ENCODE data around the gene CNTN4.
"Not testable (repeated sequence)": the region's sequence is repeated elsewhere in the genome, so short reads cannot be mapped to it uniquely, and the experiment has no call there.

The CNTN4 gene

DNA sequence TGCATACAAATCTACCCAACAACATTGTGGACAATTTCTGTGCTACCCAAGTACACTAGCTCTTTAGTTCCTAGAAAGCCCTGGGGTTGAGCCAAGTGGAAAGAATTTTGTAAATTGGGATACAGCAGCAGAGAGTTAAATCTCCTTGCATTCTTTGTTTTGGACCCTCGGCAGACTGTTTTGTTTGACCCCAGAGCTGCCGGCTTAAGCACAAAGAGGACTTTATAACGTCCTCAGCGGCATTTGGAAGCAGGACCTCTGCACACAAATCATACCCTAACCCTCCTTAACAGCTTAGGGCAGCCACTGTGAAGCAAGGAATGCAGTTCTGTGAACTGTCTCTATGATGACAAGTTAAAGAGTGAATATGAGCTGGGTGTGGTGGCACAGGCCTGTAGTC, 415.3 kb downstream of the CNTN4 start:
- DNase-seq (ENCODE audit: low read depth in 3 of 3): no peak

- DNase-seq (ENCODE audit: low read depth in 3 of 3): no peak
Observed at GRCh38 chr3:2516762-2517441, 418.2 kb downstream of the CNTN4 start.

DNA sequence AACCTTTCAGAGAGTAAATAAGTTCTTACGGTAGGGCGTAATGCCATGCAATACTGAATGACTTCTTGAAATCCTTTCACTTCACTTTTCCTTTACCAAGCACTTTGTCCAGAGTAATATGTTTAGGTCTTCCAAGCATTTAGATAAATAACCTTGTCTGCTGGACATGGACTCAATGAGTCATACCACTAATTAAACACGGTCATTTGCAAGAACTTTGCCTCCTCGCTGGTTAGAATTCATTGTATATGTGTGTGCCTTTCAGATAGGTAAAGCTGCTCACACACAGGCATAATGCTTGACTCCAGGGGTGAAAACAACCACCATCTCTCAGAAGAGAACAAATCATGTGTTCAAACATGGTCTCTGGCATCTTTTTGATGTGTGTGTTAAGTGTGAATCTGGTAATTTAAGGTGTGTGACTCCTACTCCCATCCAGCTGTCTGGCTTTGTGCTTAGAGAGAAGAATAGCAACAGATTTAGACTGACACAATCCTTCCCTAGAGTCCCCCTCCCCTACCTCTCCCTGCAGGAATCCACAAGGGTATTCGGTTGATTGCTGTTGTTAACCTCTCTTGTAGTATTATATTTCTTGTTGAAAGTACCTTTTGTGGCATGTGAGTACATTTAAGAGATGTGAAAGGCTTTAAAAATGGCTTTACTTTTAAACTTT, 419.0 kb downstream of the CNTN4 start:
- no peak for DNase-seq (ENCODE audit: low read depth in 3 of 3)

- DNase-seq (ENCODE audit: low read depth in 3 of 3): no peak
Observed at GRCh38 chr3:2523281-2523836, 424.7 kb downstream of the CNTN4 start.

GRCh38 chr3:2525968-2526367, 427.3 kb downstream of the CNTN4 start:
- no peak for DNase-seq (ENCODE audit: low read depth in 3 of 3)

GRCh38 chr3:2526926-2527325, 428.3 kb downstream of the CNTN4 start:
- no peak for DNase-seq (ENCODE audit: low read depth in 3 of 3)

DNA sequence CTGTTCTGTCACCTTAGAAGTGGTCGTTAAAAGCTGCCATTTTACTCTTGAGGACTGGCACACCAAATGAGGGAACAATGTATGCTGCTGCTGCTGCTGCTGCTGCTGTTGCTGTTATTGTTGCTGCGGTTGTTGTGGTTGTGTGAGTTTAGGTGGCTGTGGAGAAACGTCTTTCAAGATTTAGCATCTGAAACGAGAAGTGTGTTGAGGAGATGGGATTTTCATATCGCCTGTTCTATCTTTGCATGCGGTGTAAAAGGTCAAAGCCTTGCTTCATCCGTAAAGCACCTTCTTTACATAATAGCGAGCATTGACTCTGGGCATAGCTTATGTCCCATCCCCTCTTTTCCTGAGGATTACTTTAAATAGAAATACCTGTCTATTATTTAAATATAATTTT, 428.7 kb downstream of the CNTN4 start:
- DNase-seq (ENCODE audit: low read depth in 3 of 3): not testable (repeated sequence)

DNA sequence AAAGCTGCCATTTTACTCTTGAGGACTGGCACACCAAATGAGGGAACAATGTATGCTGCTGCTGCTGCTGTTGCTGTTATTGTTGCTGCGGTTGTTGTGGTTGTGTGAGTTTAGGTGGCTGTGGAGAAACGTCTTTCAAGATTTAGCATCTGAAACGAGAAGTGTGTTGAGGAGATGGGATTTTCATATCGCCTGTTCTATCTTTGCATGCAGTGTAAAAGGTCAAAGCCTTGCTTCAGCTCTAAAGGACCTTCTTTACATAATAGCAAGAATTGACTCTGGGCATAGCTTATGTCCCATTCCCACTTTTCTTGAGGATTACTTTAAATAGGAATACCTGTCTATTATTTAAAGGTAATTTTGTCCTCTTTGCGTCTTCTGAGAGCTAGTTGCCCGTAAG, 436.1 kb downstream of the CNTN4 start:
- not testable (repeated sequence) for DNase-seq (ENCODE audit: low read depth in 3 of 3)

DNA sequence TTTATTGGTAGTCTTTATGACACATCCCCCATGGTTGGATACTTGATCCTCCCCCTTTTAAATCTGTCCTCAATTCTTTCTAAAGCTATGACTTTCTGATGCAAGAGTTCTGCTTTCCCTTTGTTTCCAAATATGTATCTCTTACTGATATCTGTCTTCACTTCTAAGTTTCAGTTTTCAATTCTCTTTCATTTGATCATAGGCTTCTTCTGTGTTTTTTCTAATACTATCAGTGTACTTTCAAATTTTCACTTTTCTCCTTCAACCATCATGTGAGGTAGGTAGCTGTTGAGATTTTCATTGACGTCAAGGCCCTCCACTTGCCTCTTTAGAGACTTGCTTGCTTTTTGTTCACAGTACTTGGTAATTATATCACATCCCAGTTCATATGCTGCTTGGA, 436.5 kb downstream of the CNTN4 start:
- no peak for DNase-seq (ENCODE audit: low read depth in 3 of 3)

DNA sequence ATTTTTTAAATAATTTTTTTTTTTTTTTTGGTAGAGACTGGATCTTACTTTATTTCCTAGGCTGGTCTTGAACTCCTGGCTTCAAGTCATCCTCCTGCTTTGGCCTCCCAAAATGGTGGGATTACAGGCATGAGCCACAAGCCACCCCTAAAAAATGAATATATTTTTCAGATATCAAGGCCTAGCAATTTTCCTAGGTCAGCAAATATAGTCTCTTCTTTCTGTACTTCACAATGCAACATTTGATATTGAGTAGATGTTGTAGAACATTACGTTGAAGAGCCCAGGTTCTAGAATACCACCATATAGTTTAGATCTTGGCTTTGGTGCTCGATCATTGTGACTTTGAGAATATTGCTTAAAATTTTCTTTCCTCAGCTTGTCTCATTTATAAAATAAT, 437.9 kb downstream of the CNTN4 start:
- DNase-seq (ENCODE audit: low read depth in 3 of 3): no peak

- no peak for DNase-seq (ENCODE audit: low read depth in 3 of 3)
Observed at GRCh38 chr3:2540115-2540514, 441.4 kb downstream of the CNTN4 start.

DNA sequence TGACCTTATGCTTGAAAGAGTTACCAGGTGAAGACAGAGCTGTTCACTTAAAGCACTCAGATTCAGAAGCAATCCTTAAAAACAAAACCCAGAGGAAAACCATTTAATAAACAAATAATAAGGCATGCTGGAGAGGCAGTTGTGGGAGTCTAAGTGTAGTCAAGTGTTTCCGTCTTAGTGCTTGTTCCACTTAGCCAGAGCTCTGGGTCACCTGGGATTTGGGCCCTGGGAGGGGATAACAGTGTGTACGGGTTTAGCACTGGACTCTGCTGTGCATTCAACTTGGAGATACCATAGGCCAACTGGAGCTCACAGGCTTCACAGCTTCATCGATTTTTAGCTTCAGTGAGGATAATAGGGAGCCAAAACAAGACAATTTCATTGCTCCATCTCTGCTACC, 444.6 kb downstream of the CNTN4 start:
- DNase-seq (ENCODE audit: low read depth in 3 of 3): no peak

- DNase-seq (ENCODE audit: low read depth in 3 of 3): no peak
Observed at GRCh38 chr3:2544212-2544611, 445.5 kb downstream of the CNTN4 start.

GRCh38 chr3:2544718-2545117, 446.1 kb downstream of the CNTN4 start:
- DNase-seq (ENCODE audit: low read depth in 3 of 3): no peak

- DNase-seq (ENCODE audit: low read depth in 3 of 3): no peak
Observed at GRCh38 chr3:2547049-2547448, 448.4 kb downstream of the CNTN4 start.

GRCh38 chr3:2554656-2555055, 456.0 kb downstream of the CNTN4 start:
- no peak for DNase-seq (ENCODE audit: low read depth in 3 of 3)

DNA sequence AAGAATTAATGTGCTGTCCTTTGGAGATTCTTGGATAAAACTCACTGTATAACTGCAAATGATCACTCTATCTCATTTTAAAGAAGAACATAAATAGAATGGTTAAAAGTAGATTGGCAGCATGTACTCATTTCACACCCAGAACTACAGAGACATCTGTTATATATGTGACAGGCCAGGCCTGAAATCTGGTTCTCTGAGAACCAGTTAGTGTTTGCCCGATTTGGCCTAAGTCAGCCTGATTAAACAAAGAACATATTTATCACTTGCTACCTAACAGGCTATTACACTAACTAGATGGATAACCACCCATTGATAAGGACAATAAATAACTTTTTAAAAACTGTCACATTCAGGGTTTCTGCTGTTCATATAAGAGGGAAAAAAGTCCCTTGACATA, 460.1 kb downstream of the CNTN4 start:
- no peak for DNase-seq (ENCODE audit: low read depth in 3 of 3)

GRCh38 chr3:2567451-2567850, 468.8 kb downstream of the CNTN4 start:
- no peak for DNase-seq (ENCODE audit: low read depth in 3 of 3)

DNA sequence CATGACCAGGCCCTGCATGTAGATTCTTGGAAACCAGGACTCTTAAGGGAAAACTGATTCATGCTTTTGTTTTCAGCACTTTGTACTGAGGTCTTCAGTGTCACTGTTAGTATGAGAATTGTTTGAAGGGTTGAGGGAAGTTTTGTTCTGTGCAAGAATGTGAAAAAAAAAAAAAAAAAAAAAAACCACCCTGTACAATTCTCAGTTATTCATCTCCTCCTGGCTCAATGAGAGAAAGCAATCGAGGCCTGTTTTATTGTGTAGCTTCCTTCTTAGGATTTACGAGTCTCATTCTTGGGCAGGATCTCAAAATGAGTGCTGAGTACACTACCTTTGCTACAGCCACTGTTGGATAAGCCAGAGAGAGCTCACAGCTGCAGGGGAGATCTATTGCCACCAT, 469.5 kb downstream of the CNTN4 start:
- DNase-seq (ENCODE audit: low read depth in 3 of 3): no peak

GRCh38 chr3:2568929-2569328, 470.3 kb downstream of the CNTN4 start:
- no peak for DNase-seq (ENCODE audit: low read depth in 3 of 3)

GRCh38 chr3:2577571-2577970, 478.9 kb downstream of the CNTN4 start:
- no peak for DNase-seq (ENCODE audit: low read depth in 3 of 3)

DNA sequence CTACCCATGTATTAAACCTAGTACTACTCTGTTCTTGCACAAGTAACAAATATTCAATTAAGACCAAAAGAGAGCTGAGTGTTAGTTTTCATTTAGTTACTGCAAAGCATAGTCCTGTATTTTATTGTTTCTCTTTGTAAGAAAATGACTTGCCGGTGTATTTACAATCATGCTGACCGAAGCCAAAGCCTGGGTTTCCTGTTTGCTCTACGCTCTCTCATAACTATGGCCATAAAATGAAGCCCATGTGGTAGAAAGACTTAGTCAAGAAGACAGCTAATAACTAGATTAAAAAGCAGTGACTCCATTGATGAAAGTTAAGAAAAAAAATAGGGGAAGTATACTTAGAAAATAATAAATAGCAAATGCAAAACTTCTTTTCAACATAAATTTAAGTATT, 479.9 kb downstream of the CNTN4 start:
- no peak for DNase-seq (ENCODE audit: low read depth in 3 of 3)

GRCh38 chr3:2579206-2579605, 480.5 kb downstream of the CNTN4 start:
- DNase-seq (ENCODE audit: low read depth in 3 of 3): no peak
